SH-SY5Y (cell line): ENCODE results near the gene SND1.

Experiments used
- GATA2 ChIP-seq: IDR thresholded peaks from 2 replicates; pipeline ENCODE4 v1.6.1; 2011; ENCODE audit warnings: mild to moderate bottlenecking, low read depth, low read length
- GATA3 ChIP-seq: IDR thresholded peaks from 2 replicates; pipeline ENCODE4 v1.6.1; 2011; ENCODE audit warnings: low read depth, mild to moderate bottlenecking, low read length, moderate library complexity

DNA sequence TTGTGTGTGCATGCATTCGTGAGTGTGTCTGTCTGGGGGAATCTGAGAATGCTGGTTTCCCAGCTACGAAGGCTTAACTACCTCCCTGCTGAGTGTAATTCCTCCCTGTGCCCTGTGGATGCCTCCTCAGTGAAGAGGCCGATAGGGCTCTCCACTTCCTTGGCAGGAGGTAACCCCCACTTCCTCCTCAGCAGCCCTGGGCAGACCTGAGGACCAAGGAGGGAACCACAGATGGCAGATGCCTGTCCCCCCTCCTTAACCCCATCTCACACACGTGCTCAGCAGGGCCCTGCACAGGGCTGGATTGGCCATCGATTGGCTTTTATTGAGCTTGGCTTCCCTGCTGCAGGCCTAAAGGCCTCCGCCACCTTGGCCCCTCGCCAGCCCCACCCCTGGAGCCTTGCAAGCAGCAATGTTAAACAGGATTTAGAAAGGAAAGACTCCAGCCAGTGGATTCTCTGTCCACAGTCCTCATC lies 424.8 kb downstream of the SND1 start:
- TF ChIP-seq GATA3 (no peak), GATA2 (no peak)
